ENCODE data around the gene WDFY4. TPM values are rescaled to one million over a fixed set of nuclear protein-coding genes. Genes with fewer than 3 reads are reported as not detected.

WDFY4 gene
- total and polyA plus RNA-seq, 2 experiments from 2014 or later = not detected

GRCh38 chr10:48693206-48693605 lies 8.5 kb downstream of the WDFY4 start:
- Histone ChIP-seq H3K79me2 (ENCODE audit: insufficient read depth) (no peaks in the 10 kb centered on the region), H3K9ac (no peak overlapping the region), H2AFZ (no peak overlapping the region), H3K4me3 (no peak overlapping the region), H3K9me3 (ENCODE audit: low read depth) (no peaks in the 10 kb centered on the region), H3K4me2 (ENCODE audit: unreplicated experiment) (no peak overlapping the region), H4K20me1 (ENCODE audit: insufficient read depth) (no peaks in the 10 kb centered on the region), H3K9me2 (ENCODE audit: insufficient read depth) (no peaks in the 10 kb centered on the region), H3K27me3 (replicated peaks; ENCODE audit: insufficient read depth) (peaks cover 31% of the 10 kb centered on the region), H3F3A (ENCODE audit: insufficient read depth) (no peaks in the 10 kb centered on the region), H3K4me1 (ENCODE audit: insufficient read depth) (no peaks in the 10 kb centered on the region), H3K36me3 (ENCODE audit: low read depth) (no peaks in the 10 kb centered on the region), H3K27ac (no peak overlapping the region)
- 25 to 33% methylated on average over 4 of the region's 4 CpGs for WGBS, 2 experiments (ENCODE audit: low coverage in 1 of 2, low lambda C conversion rate in 2 of 2, missing lambda C conversion rate in 2 of 2)
- TF ChIP-seq EZH2phosphoT487 (IDR thresholded peaks at IDR 0.05; ENCODE audit: insufficient read depth, low read depth) (no peak), EZH2 (IDR thresholded peaks at IDR 0.05; ENCODE audit: insufficient read depth, poor library complexity, severe bottlenecking) (no peak)
- in situ Hi-C loops (cut with MboI) = no loop called here
- no peak for DNase-seq

GRCh38 chr10:48694371-48695030 lies 9.8 kb downstream of the WDFY4 start:
- 64 to 82% methylated on average over 7 of the region's 7 CpGs for WGBS, 2 experiments (ENCODE audit: low coverage in 1 of 2, low lambda C conversion rate in 2 of 2, missing lambda C conversion rate in 2 of 2)
- Histone ChIP-seq H3K27ac (no peak overlapping the region), H3K4me3 (no peak overlapping the region), H3F3A (ENCODE audit: insufficient read depth) (no peaks in the 10 kb centered on the region), H3K9me2 (ENCODE audit: insufficient read depth) (no peaks in the 10 kb centered on the region), H3K79me2 (ENCODE audit: insufficient read depth) (no peaks in the 10 kb centered on the region), H3K4me2 (ENCODE audit: unreplicated experiment) (no peak overlapping the region), H3K27me3 (replicated peaks; ENCODE audit: insufficient read depth) (peaks cover 33% of the 10 kb centered on the region), H3K4me1 (ENCODE audit: insufficient read depth) (no peaks in the 10 kb centered on the region), H3K36me3 (ENCODE audit: low read depth) (no peaks in the 10 kb centered on the region), H4K20me1 (ENCODE audit: insufficient read depth) (no peaks in the 10 kb centered on the region), H2AFZ (no peak overlapping the region), H3K9ac (no peak overlapping the region), H3K9me3 (ENCODE audit: low read depth) (no peaks in the 10 kb centered on the region)
- TF ChIP-seq EZH2phosphoT487 (IDR thresholded peaks at IDR 0.05; ENCODE audit: insufficient read depth, low read depth) (no peak), EZH2 (IDR thresholded peaks at IDR 0.05; ENCODE audit: insufficient read depth, poor library complexity, severe bottlenecking) (no peak)
- in situ Hi-C loops (cut with MboI) = no loop called here
- DNase-seq = no peak

GRCh38 chr10:48695636-48696534 lies 11.2 kb downstream of the WDFY4 start:
- no peak for DNase-seq
- in situ Hi-C loops (cut with MboI) = no loop called here
- H3K4me2 ChIP-seq (ENCODE audit: unreplicated experiment) = no peak overlapping the region
- no peak overlapping the region for H3K27ac ChIP-seq
- H2AFZ ChIP-seq = no peak overlapping the region
- no peak overlapping the region for H3K4me3 ChIP-seq
- no peaks in the 10 kb centered on the region for H3K9me3 ChIP-seq (ENCODE audit: low read depth)
- no peaks in the 10 kb centered on the region for H3K9me2 ChIP-seq (ENCODE audit: insufficient read depth)
- H3K36me3 ChIP-seq (ENCODE audit: low read depth) = no peaks in the 10 kb centered on the region
- TF ChIP-seq EZH2phosphoT487 (IDR thresholded peaks at IDR 0.05; ENCODE audit: insufficient read depth, low read depth) = no peak
- no peak for TF ChIP-seq EZH2 (IDR thresholded peaks at IDR 0.05; ENCODE audit: insufficient read depth, poor library complexity, severe bottlenecking)
- peaks cover 43% of the 10 kb centered on the region for H3K27me3 ChIP-seq (replicated peaks; ENCODE audit: insufficient read depth)
- H3K79me2 ChIP-seq (ENCODE audit: insufficient read depth) = no peaks in the 10 kb centered on the region
- H3K4me1 ChIP-seq (ENCODE audit: insufficient read depth) = no peaks in the 10 kb centered on the region
- WGBS, 2 experiments (ENCODE audit: low coverage in 1 of 2, low lambda C conversion rate in 2 of 2, missing lambda C conversion rate in 2 of 2) = 62 to 63% methylated on average over 13 of the region's 13 CpGs
- H3F3A ChIP-seq (ENCODE audit: insufficient read depth) = no peaks in the 10 kb centered on the region
- no peak overlapping the region for H3K9ac ChIP-seq
- no peaks in the 10 kb centered on the region for H4K20me1 ChIP-seq (ENCODE audit: insufficient read depth)

GRCh38 chr10:48696535-48696873 lies 11.8 kb downstream of the WDFY4 start:
- no peak overlapping the region for H3K4me2 ChIP-seq (ENCODE audit: unreplicated experiment)
- no peaks in the 10 kb centered on the region for H3F3A ChIP-seq (ENCODE audit: insufficient read depth)
- H3K27ac ChIP-seq = no peak overlapping the region
- WGBS, 2 experiments (ENCODE audit: low coverage in 1 of 2, low lambda C conversion rate in 2 of 2, missing lambda C conversion rate in 2 of 2) = 56 to 63% methylated on average over 4 of the region's 4 CpGs
- no peaks in the 10 kb centered on the region for H3K9me3 ChIP-seq (ENCODE audit: low read depth)
- H4K20me1 ChIP-seq (ENCODE audit: insufficient read depth) = no peaks in the 10 kb centered on the region
- H3K36me3 ChIP-seq (ENCODE audit: low read depth) = no peaks in the 10 kb centered on the region
- in situ Hi-C loops (cut with MboI) = no loop called here
- no peak overlapping the region for H3K4me3 ChIP-seq
- no peaks in the 10 kb centered on the region for H3K9me2 ChIP-seq (ENCODE audit: insufficient read depth)
- no peak overlapping the region for H2AFZ ChIP-seq
- TF ChIP-seq EZH2 (IDR thresholded peaks at IDR 0.05; ENCODE audit: insufficient read depth, poor library complexity, severe bottlenecking) (no peak), EZH2phosphoT487 (IDR thresholded peaks at IDR 0.05; ENCODE audit: insufficient read depth, low read depth) (no peak)
- peaks cover 46% of the 10 kb centered on the region for H3K27me3 ChIP-seq (replicated peaks; ENCODE audit: insufficient read depth)
- no peak for DNase-seq
- no peak overlapping the region for H3K9ac ChIP-seq
- H3K4me1 ChIP-seq (ENCODE audit: insufficient read depth) = no peaks in the 10 kb centered on the region
- H3K79me2 ChIP-seq (ENCODE audit: insufficient read depth) = no peaks in the 10 kb centered on the region
